Measurements from ENCODE around the gene DDA1. TPM values are rescaled to one million over a fixed set of nuclear protein-coding genes. Genes with fewer than 3 reads are reported as not detected.
A peak's percentile ranks its signal among the peaks of the same experiment; 100 is the strongest.

Gene DDA1
- total RNA-seq, 1 donor from 2014 or later: 38.7 TPM

GRCh38 chr19:17305517-17306284 lies 3.7 kb upstream of the DDA1 start, which contains the start of gene MRPL34:
Gene MRPL34 (plus strand): TSS chr19:17305872. CDS start chr19:17305893, 21 bp downstream.
- Mint-ChIP-seq H3K36me3 (peaks cover 4% of the 10 kb centered on the region), H3K4me3 (peak within 1 kb of the TSS; percentile 92), H3K27me3 (no peaks in the 10 kb centered on the region), H3K27ac (peak within 1 kb of the TSS; percentile 89), H3K4me1 (ENCODE audit: unreplicated experiment) (peaks cover 30% of the 10 kb centered on the region), H3K9me3 (no peaks in the 10 kb centered on the region)
- DNase-seq (ENCODE audit: extremely low spot score, unreplicated experiment): peak; percentile 98
- TF ChIP-seq, protein P1, sequence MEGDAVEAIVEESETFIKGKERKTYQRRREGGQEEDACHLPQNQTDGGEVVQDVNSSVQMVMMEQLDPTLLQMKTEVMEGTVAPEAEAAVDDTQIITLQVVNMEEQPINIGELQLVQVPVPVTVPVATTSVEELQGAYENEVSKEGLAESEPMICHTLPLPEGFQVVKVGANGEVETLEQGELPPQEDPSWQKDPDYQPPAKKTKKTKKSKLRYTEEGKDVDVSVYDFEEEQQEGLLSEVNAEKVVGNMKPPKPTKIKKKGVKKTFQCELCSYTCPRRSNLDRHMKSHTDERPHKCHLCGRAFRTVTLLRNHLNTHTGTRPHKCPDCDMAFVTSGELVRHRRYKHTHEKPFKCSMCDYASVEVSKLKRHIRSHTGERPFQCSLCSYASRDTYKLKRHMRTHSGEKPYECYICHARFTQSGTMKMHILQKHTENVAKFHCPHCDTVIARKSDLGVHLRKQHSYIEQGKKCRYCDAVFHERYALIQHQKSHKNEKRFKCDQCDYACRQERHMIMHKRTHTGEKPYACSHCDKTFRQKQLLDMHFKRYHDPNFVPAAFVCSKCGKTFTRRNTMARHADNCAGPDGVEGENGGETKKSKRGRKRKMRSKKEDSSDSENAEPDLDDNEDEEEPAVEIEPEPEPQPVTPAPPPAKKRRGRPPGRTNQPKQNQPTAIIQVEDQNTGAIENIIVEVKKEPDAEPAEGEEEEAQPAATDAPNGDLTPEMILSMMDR (conservative IDR thresholded peaks at IDR 0.05): peak; percentile 83

DNA sequence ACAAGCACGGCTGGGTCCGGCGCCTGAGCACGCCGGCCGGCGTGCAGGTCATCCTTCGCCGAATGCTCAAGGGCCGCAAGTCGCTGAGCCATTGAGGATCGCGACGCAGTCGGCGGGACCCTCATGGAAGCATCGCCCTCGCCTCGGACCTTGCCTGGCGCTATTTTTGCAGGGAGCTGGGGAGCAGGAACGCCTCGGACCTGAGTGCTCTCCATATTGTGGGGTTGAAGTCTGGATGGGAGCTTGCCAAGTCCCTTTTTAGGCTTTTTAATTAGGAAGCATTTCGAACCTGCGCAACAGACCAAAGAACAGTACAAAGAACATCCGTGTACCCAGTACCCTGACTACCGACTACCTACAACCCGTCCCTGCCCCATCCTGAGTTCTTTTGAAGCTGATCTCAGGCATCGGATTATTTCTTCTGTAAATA lies 3.1 kb upstream of the DDA1 start:
- TF ChIP-seq, protein P1 (conservative IDR thresholded peaks at IDR 0.05): no peak
- Mint-ChIP-seq H3K27me3 (no peaks in the 10 kb centered on the region), H3K4me1 (ENCODE audit: unreplicated experiment) (peaks cover 33% of the 10 kb centered on the region), H3K36me3 (peaks cover 4% of the 10 kb centered on the region), H3K27ac (peak overlapping the region; percentile 72), H3K4me3 (peak overlapping the region; percentile 92), H3K9me3 (no peaks in the 10 kb centered on the region)
- peak; percentile 70 for DNase-seq (ENCODE audit: extremely low spot score, unreplicated experiment)

DNA sequence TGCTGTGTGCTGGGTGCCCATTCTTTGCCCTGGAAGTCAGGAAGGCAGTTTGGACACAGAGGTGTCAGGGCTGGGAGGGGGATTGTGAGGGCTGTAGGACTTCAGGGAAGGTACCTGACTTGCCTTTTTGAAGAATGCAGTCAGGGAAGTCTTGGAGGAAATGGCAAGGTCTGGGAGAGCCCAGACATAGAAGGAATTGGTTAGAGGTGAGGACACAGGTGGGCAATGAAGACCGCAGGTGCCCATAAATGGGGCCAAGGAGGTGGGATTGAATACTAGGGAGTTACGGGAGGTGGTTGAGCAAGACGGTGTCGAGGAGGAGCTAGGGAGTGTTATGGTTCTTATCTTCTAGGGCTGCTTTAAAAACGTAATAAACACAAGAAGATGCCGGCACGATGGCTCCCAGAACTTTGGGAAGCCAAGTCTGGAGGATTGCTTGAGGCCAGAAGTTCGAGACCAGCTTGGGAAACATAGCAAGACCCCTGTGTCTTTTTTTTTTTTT lies 1.4 kb upstream of the DDA1 start:
- no peak for DNase-seq (ENCODE audit: extremely low spot score, unreplicated experiment)
- Mint-ChIP-seq H3K4me1 (ENCODE audit: unreplicated experiment) (peaks cover 28% of the 10 kb centered on the region), H3K9me3 (no peaks in the 10 kb centered on the region), H3K27ac (peak overlapping the region; percentile 95), H3K27me3 (no peaks in the 10 kb centered on the region), H3K36me3 (peaks cover 7% of the 10 kb centered on the region), H3K4me3 (peak overlapping the region; percentile 92)
- TF ChIP-seq, protein P1 (conservative IDR thresholded peaks at IDR 0.05): no peak

DNA sequence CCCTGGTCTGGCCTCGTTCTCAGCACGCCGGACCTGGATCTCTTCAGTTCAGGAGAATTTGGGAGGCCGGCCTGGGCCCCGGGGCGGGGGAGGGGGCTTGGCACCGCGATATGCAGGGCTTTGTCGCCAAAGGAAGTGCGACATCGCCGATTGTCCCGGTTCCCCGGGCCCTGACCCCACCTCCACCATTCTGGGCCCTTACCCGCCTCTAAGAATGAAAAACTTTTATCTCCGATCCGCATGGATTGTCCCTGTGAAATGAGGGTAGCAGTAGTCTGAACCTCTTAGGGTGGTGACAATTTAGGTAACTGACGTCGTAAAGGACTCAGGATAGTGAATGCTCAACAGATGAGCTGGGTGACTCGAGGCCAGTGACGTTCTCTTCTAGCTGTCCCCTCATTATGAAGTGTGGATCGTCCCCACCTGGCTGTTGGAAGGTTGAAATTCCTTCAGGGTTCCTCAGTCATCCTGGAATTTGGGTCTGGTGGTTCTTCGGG lies 650 bp downstream of the DDA1 start:
- Mint-ChIP-seq H3K4me1 (ENCODE audit: unreplicated experiment) (peaks cover 24% of the 10 kb centered on the region), H3K27me3 (no peaks in the 10 kb centered on the region), H3K9me3 (no peaks in the 10 kb centered on the region), H3K27ac (peak overlapping the region; percentile 96), H3K4me3 (peak overlapping the region; percentile 99), H3K36me3 (peaks cover 7% of the 10 kb centered on the region)
- no peak for DNase-seq (ENCODE audit: extremely low spot score, unreplicated experiment)
- TF ChIP-seq, protein P1 (conservative IDR thresholded peaks at IDR 0.05): no peak

DNA sequence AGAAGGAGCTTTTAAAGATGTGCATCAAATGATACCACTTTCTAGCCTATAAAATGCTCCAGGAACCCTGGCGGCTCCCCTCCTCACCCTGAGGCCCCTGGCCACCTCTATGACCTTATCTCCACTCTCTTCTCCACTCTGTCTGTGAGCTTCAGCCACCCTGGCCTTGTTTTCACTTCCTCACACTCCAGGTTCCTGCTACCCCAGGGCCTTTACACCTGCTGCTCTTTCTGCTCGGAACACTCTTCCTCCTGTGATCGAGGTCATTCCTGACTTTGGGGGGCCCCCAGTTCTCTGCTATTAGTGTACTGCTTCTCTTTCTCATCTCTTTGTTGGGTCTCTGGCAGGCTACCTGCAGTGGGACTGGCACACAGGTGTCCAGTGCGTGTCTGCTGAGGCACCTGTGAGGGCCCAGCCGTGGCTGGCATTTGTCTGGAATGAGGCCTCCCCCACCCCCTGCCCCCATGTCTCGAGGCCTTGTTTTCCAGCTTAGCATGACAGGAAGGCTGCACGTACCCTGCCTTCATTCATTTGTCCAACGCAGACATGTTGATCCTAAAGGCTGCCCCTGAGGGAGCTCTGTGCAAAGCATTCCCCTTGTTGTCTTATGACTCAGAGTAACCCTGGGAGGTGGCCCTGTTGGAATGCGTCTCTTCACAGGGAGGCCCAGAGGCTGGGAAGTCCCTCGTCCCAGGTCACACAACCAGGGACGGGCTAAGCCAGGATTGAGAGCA lies 2.3 kb downstream of the DDA1 start:
- H3K4me3 Mint-ChIP-seq: peak overlapping the region; percentile 85
- H3K9me3 Mint-ChIP-seq: no peaks in the 10 kb centered on the region
- no peak for DNase-seq (ENCODE audit: extremely low spot score, unreplicated experiment)

More for the DNA sequence above, 2.3 kb downstream of the DDA1 start:
- Mint-ChIP-seq H3K27ac (peak overlapping the region; percentile 95), H3K4me1 (ENCODE audit: unreplicated experiment) (peaks cover 23% of the 10 kb centered on the region), H3K36me3 (peaks cover 13% of the 10 kb centered on the region), H3K27me3 (no peaks in the 10 kb centered on the region)
- TF ChIP-seq, protein P1 (conservative IDR thresholded peaks at IDR 0.05): no peak

Data from type B pancreatic cell (in vitro differentiated cells).